GM21619 (cell line): ENCODE data around the gene SPSB3.

Experiments
- ATAC-seq: cut with Tn5 transposase; IDR thresholded peaks from one replicate; pipeline ENCODE4 v1.9.1; 2021; ENCODE audit not compliant: unreplicated experiment

The SPSB3 gene

DNA sequence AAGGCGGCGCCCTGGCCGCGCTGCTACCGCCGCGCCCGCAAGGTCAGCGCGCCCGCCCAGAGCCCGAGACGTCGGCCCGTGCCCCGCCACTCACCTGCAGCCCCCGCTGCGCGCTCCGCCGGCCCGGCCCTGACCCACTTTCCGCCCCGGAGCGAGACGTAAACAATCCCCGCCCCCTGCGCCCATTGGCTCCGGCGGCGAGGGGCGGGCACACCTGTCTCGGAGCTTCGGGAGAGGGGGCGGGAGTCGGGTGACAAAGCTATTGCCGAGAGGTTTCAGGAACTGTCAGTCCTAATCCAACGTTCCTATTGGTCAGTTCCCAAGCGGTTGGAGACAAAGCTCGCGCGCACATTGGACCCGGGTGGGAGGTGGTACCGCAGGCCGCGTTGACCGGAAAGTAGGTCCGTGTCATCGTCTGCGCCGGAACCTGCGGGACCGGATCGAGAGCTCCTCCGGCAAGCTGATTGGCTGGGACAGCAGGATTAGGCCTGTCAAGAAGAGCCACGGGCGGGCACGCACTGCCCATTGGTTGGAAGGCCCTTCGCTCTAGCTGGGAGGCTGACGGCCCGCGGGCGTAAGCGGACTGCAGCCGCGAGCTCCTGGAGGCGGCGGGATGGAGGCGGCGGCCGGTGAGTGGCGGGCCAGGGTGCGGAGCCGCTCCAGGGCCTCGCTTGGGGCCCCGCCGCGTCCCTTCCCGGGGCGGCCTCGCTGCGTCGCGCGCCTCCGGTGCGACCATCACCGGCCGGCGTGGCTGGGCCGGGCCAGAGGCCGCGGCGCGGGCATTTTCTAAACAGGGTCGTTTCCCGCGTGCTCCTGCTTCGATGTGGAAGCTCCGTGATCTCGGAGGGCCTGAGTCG is at the start of gene SPSB3, which contains the start of gene NUBP2:
Gene SPSB3, minus strand, starts transcription at position 164 of the 857 bp plus-strand sequence. CDS start 1,088 bp downstream, outside the sequence.
Gene NUBP2, plus strand, starts transcription at position 553 of the 857 bp plus-strand sequence. Its CDS starts 61 bp downstream, at position 614.
- ATAC-seq = peak; percentile 79

DNA sequence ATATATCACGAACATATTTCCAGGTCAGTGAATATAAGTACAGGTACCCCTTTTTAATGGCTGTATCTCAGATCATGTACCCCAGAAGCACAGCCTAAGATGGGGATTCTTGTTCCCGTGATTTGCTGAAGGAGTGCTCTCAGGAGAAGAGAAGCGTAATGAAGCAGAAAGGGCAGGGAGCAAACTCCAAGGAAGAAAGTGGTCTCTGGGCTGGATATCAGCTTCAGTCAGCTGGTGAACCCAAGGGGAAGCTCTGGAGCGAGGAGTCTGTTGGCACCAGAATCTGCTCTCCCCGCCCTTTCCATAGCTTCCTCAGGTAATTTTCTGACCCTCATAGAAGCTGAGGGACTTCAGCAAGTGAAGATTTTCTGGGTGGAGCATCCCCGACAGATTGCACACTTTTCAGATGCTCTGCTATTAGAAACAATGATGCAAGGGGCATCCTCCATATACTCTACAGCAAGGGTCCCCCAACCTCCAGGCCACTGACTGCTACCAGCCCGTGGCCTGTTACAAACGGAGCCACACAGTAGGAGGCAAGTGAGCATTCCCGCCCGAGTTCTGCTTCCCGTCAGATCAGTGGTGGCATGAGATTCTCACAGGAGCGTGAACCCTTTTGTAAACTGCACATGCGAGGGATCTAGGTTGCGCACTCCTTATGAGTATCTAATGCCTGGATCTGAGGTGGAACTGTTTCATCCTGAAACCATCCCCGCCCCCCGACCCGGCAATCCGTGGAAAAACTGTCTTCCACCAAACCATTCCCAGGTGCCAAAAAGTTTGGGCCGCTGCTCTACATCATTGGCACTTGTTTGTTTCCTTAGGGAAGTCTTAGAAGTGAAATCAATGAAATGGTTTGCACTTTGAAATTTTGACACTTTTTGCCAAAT is 49.1 kb upstream of the SPSB3 start:
- ATAC-seq = no peak

DNA sequence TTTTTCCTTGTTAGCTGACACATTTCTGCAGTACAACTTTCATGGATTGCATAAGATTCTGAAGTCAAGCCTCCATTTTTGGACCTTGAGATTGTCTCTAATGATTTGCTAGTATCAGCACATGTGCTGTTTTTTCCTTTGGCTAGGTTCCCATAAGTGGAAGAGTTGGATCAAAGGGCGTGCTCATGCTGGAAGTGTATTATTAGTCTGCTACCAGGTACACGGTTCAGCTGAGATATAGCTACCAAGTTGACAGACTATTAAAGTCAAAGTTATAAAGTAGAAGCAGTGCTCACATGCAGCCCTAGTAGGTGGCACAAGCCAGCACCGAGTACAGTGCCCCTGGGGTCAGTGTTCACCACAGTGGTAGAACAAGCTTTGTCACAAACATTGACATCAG is 47.8 kb upstream of the SPSB3 start:
- ATAC-seq = no peak

DNA sequence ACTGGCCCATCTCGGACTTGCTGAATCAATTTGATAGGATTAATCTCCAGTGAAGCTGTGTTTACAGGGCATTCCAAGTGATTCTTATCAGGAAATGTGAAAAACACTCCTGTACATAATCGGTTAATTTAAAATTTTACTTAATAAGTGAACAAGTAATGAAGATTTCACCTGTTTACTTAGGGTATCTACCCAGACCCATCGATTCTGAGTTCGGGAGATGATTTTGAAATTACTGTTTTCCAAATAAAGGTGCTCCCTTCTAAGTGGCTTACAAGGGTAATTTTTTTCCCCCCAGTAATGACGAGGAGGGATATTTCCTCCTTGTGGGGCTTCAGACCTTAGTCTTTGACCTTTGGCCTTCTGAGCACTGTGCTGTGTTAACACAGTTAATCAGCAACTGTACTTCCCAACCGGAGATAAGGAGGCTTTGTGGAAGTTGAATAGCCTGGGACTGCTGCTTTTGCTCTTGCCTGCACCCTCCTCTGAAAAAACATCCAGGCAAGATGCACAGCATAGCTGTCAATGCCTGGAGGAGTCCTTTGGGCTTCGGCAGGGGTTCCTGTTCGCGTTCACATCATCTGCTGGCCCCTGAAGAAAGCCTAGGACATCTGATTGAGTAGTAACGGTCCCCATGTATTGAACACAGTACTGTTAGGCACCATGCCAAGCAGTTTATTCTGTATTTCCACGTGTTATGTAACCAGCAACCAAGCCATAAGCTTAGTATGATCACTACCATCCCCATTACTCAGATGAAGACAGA is 46.5 kb upstream of the SPSB3 start:
- ATAC-seq = no peak

DNA sequence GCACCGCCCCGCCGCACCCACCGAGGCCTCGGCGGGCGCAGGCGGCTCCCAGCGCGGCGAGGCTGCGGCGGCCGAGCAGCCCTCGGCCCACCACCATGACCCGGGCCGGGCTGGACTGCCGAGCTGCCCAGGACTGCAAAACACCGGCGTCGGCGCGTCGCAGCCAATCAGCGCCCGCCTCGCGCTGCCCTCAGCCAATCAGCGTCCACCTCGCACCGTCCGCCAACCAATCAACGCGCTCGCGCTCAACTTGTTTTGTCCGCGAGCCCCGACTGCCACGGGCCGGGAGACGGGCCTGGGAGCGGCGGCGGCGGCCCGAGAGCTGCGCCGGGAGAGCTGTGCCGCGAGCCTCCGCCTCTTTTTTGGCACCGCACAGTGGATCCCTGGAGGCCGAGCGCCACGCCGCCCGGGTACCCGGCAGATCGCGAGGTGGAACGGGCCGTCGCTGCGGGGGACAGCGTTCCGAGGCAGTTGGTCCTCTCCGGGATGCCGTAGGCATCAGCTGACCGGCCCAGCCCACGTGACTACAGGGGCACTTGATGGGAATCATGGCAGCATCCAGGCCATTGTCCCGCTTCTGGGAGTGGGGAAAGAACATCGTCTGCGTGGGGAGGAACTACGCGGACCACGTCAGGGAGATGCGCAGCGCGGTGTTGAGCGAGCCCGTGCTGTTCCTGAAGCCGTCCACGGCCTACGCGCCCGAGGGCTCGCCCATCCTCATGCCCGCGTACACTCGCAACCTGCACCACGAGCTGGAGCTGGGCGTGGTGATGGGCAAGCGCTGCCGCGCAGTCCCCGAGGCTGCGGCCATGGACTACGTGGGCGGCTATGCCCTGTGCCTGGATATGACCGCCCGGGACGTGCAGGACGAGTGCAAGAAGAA is 44.6 kb upstream of the SPSB3 start, which contains the start of the genes FAHD1 and HAGH:
Gene FAHD1, plus strand, starts transcription at position 516 of the 883 bp plus-strand sequence. Its CDS starts 33 bp downstream, at position 549.
Gene HAGH, minus strand, starts transcription at position 135 of the 883 bp plus-strand sequence. Its CDS starts 38 bp downstream, at position 97.
- peak; percentile 79 for ATAC-seq

DNA sequence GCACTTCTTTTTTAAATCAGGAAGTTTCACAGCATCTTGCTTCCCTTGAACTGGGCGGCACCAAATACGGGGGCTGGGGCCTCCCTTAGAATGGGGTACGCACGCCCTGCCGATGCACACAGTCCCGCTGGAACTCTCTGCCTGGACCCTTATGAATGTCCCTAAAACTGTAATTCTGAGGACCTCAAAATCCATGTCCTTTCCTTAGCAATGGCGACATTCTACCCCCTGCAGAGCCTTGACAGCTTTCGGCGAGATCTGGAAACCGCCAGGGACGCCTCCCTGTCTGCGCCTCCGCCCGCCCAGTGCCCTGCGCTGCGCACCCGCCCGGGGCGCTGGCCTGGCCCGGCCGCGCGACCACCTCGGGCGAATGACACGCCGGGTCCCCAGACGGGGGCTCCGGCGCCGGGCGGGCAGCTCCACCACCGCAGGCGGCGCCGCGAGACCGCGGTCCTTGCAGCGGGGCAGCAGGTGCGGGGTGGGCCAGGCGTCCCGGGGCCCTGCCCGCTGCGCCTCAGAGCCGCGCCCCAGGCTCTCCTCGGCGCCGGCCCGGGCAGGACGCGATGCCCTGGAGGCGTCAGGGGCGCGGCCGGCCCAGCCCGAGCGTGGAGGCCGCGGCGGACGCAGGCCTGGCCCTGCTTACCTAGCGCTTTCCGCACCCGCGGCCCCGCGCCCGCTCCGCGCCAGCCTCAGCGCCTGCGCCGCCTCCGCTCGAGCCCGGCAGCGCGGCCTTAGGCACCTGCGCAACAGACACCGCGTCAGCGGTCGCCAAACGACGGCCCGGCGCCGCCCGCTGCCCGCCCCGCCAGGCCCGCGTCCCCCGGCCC is 43.7 kb upstream of the SPSB3 start:
- ATAC-seq = peak; percentile 40

DNA sequence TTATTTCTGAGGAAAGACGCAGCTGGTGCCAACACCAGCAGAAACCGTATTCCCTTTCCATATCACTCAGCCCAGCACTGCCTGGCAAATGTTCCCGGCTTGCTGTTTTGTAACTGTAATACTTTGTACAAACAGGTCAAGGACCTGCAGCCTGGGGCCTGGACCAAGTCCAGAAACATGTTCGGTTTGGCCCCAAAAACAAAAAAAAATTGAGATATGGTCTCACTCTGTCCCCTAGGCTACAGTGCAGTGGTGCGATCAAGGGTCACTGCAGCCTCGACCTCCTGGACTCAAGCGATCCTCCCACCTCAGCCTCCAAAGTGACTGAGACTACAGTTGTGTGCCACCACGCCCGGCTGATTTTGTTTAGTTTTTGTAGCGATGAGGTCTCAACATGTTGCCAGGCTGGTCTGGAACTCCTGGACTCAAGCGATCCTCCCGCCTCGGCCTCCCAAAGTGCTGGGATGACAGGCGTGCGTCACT is 43.1 kb upstream of the SPSB3 start:
- ATAC-seq = no peak

DNA sequence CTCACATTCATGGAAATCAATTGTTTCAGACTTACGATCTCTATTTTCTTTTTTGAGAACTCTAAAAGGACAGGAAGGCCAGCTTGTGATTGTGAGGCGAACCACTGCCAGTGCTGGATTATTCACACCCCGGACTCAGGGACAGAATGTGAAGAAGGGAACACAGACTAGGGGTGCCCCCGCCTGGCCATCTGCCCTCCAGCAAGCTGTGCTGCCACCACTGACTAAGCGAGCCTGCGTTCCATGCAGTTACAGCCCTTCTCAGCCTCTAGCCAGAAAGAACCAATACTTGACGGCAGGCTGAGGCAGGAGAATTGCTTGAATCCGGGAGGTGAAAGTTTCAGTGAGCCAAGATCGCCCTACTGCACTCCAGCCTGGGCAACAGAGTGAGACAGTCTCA is 41.5 kb upstream of the SPSB3 start:
- ATAC-seq = no peak

DNA sequence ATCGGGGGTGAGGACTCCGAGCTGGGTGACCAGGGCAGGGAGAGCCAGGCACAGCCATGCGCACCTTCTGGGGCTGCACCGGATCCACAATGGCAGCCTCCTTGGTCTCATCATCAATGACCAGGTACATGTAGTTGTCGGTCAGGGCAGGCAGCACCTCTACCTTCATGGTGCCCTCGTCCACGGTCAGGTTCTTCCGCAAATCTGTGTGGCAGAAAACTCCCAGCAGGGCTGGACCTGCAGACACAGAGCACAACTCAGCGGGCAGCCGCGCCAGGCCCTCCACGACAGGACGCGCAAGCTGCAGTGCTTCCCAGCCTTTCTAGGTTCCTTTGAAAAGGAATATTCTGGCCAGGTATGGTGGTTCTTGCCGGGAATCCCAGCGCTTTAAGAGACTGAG is 40.4 kb upstream of the SPSB3 start:
- no peak for ATAC-seq

DNA sequence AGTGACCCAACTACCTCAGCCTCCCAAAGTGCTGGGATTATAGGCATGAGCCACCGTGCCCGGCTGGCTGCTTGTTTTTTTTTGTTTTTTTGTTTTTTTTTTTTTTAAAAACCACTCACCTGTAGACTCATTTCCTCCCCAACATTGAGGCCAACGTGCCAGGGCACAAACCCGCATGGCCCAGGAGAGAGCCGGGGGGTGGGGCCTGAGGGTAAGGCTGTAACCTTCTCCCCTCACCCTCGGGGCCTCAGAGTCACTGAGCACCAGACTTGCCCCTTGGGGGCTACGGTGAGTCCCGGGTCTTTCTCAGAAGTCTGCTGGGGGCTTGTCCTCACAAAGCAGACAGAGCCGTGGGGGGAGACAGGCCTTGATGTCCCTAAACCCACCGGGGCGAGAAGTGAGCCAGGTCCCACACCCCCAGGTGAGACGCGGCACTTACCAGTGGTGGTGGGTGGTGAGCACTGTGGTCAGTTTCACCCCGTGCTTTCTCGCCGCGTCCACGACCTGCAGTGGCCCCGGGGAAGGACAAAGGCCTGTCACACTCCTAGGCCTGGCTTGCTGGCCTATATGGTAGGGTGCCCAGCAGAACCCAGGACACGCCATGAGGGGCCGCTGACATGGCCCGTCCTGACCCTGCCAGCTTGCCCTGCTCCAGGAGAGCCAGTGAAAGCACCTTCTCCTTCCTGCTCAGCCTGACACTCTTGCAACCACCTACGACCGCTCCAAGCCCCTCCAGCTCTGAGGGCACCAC is 39.7 kb upstream of the SPSB3 start:
- no peak for ATAC-seq

DNA sequence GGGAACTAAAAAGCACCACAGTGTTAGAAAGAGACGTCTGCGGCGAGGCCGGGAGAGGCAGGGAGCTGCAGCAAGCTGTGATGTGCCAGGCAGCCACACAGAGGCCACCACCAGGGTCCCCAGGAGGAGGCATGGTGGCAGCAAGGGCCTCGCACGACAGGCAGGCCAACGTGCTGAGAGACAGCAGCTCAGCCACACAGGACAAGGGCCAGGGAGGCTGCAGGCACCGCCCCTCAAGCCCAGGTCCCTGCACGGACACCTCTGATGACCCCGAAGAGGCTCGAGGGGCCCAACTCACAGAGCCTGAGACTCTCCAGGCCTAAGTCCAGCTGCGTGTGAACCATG is 38.5 kb upstream of the SPSB3 start:
- no peak for ATAC-seq

DNA sequence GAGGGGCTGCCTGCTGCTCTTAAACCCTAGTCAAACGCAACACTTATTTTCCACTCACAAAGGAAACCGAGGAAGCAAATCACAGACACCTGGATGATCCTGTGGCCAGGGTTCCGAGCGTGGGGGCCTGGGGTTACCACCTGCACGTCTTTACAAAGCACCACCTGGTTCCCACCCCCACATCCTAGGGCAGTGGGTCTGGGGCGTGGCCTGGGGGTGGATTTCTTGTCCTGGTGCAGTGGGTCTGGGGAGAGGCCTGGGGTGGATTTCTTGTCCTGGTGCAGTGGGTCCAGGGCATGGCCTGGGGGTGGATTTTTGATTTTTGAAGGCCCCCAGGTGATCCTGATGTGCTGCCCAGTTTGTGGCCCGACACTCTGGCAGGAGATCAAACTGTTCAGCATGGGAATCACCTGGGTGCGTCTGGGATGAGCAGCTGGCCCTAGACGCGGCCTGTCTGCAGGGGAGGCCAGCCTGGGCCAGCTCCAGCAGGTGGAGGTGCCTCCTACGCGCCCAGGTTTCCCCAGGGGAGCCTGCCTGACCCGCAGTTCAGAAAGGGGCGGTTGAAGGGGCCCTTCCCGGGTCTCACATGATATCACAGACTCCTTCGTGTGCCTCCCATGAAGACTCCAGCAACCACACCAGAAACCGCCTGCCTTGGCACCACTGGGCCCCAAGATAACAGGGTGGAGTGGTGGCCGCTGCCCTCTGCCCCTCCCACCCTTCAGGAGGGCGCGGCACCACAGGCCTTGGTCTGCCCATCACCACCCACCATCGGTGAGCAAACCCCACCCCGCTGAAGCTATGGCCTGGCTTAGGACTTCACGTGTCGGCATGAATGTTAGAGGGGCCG is 38.0 kb upstream of the SPSB3 start:
- no peak for ATAC-seq

DNA sequence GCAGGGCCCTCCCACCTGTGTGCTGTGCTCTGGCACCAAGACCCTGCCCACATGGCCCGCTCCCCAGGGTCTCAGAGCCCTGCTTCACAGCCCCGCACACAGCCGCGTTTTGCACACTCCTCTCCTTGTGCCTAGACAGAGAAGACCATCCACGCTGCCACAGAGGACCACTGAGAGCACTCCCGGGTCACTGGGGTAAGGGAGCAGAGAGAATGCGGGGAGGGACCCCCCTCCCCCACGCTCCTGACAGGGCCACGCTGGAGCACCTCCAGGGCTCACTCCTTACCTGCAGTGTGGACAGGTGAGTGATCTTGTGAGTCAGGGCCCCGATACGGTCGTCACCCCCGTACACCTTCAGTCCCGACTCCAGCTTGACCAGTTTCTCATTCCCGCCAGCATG is 37.2 kb upstream of the SPSB3 start:
- ATAC-seq = no peak

DNA sequence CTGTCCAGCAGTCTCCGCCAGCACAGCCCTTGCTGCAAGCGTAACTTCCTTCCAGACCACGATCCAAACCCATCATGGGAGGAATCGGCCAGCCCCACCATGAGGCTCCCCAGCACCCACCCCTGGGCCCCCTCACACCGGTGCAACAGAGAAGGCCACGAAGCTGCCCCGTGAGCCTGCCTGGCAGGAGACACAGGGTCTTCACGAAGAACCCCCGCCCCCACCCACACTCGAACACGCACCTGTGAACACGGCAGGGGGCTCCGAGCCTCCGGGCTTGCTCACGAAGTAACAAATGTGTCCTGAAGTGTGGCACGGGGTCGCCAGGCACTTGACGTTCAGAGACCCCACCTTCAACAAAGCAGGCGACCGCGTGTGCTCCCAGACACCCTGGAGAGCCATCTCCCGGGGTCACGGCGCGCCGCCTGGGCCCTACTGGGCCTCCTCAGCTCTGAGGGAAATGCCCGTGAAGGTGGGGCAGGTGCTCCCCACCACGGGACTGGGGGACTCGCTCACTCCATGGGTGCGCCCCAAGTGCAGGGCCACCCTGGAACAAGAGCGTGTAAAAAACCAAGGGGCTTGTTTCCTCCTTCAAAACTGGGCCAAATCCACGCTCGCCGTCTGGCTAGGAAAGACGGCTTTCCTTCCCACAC is 36.6 kb upstream of the SPSB3 start:
- no peak for ATAC-seq

DNA sequence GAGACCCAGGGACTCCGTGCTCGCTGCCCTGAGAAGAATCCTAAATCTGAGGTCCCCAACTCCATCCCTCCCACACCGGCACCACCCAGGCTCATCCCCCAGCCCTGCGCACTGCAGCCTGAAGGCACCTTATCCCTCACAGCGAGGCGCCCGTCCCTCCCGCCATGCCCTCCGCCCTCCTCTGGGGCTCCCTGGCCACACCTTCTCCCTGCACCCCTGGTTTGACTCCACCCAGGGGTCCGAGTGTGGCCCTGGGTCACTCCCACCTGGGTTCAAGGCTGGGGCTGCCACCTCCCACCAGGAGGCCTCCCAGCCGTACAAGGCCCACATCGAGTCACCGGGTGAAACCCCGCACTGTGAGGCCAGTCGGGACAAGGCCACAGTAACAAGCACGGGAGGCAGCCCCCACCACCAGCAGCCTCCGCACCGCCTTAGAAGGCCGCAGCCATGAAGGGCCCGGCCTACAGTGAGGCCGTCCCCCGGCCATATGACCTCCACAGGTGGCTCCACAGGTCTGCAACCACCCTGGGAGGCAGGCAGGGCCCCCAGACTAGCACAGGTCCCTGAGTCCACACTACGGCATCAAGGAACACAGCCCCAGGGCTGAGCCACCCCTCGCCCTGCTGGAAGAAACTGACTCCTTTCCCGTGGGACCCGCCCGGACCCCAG is 36.0 kb upstream of the SPSB3 start:
- no peak for ATAC-seq

DNA sequence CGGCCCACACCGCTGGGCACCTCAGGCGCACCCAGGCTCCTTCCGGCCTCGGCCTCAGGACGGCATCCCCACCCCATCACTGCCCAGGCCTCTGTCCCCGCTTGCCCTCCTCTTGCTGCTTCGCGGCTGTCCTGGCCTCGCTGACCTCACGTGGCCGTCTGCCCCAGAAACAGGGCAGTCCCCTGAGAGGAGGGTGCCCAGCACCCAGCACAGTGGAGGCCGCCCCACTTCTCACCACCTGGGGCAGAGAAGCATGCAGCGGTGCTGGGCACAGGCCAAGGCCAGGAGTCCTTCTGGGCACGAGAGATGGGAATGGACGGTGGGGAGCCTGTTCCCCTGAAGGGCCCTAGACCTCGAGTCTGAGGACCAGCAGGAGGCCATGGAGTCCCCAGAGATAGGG is 35.3 kb upstream of the SPSB3 start:
- no peak for ATAC-seq
